Progenitor cell of endocrine pancreas (in vitro differentiated cells): ENCODE data around the gene ALS2CL. TPM values are rescaled to one million over a fixed set of nuclear protein-coding genes. Genes with fewer than 3 reads are reported as not detected.

Experiments used
- DNase-seq: peaks from one replicate; pipeline ENCODE4 v3.0.0; 2021; ENCODE audit warnings: low spot score; ENCODE audit not compliant: unreplicated experiment
- H3K27ac Mint-ChIP-seq: 2 replicates; pipeline ENCODE4 v1.8.0; 2021; ENCODE audit warnings: mild to moderate bottlenecking, moderate library complexity, mixed read lengths
- H3K27me3 Mint-ChIP-seq: 2 replicates; pipeline ENCODE4 v1.8.0; 2021; ENCODE audit warnings: mixed read lengths
- H3K36me3 Mint-ChIP-seq: 2 replicates; pipeline ENCODE4 v1.8.0; 2022; ENCODE audit warnings: mixed read lengths; ENCODE audit not compliant: insufficient read depth
- H3K4me1 Mint-ChIP-seq: 2 replicates; pipeline ENCODE4 v1.8.0; 2021; ENCODE audit warnings: low read depth, mixed read lengths
- H3K4me3 Mint-ChIP-seq: 2 replicates; pipeline ENCODE4 v1.8.0; 2021; ENCODE audit warnings: low read depth, mild to moderate bottlenecking, moderate library complexity, mixed read lengths
- H3K9me3 Mint-ChIP-seq: 2 replicates; pipeline ENCODE4 v1.8.0; 2021; ENCODE audit warnings: low read depth, mixed read lengths
- total RNA-seq: library from RNA; stranded (reverse); gene quantifications from 2 replicates; pipeline ENCODE4 v1.2.1, GENCODE V29; 2021
- TF ChIP-seq, protein P1 (sequence below): fragments of 200-600 bp; sonication (generic); IDR thresholded peaks from one replicate; pipeline ENCODE4 v1.5.0; 2021; ENCODE audit warnings: antibody characterized with exemption, mild to moderate bottlenecking; ENCODE audit not compliant: unreplicated experiment

ALS2CL gene
- total RNA-seq, 1 donor from 2014 or later: 3.5 TPM

DNA sequence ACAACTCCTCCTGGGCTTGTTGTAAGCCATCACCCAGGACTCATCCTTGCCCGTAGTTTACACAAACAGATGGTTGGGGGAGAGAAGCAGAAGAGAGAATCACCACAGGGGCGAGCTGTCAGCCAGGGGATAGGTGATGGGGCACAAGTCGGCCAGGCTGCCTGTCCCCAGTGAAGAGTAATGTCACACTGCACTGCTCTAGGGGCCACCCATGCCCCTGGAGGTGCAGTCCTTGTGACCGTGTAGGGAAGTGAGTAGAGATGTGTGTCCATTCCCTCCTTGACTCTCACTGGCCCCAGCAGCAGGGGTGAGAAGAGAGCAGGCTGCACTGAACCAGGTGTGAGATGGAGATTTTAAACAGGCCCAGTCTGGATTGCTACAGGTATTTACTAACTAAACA is 41.3 kb upstream of the ALS2CL start:
- no peak for DNase-seq
- no peak overlapping the region for H3K27ac Mint-ChIP-seq
- H3K4me1 Mint-ChIP-seq: peaks cover 2% of the 10 kb centered on the region
- TF ChIP-seq, protein P1, sequence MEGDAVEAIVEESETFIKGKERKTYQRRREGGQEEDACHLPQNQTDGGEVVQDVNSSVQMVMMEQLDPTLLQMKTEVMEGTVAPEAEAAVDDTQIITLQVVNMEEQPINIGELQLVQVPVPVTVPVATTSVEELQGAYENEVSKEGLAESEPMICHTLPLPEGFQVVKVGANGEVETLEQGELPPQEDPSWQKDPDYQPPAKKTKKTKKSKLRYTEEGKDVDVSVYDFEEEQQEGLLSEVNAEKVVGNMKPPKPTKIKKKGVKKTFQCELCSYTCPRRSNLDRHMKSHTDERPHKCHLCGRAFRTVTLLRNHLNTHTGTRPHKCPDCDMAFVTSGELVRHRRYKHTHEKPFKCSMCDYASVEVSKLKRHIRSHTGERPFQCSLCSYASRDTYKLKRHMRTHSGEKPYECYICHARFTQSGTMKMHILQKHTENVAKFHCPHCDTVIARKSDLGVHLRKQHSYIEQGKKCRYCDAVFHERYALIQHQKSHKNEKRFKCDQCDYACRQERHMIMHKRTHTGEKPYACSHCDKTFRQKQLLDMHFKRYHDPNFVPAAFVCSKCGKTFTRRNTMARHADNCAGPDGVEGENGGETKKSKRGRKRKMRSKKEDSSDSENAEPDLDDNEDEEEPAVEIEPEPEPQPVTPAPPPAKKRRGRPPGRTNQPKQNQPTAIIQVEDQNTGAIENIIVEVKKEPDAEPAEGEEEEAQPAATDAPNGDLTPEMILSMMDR: no peak
- no peak overlapping the region for H3K4me3 Mint-ChIP-seq
- no peaks in the 10 kb centered on the region for H3K36me3 Mint-ChIP-seq
- no peaks in the 10 kb centered on the region for H3K9me3 Mint-ChIP-seq
- H3K27me3 Mint-ChIP-seq: no peaks in the 10 kb centered on the region

DNA sequence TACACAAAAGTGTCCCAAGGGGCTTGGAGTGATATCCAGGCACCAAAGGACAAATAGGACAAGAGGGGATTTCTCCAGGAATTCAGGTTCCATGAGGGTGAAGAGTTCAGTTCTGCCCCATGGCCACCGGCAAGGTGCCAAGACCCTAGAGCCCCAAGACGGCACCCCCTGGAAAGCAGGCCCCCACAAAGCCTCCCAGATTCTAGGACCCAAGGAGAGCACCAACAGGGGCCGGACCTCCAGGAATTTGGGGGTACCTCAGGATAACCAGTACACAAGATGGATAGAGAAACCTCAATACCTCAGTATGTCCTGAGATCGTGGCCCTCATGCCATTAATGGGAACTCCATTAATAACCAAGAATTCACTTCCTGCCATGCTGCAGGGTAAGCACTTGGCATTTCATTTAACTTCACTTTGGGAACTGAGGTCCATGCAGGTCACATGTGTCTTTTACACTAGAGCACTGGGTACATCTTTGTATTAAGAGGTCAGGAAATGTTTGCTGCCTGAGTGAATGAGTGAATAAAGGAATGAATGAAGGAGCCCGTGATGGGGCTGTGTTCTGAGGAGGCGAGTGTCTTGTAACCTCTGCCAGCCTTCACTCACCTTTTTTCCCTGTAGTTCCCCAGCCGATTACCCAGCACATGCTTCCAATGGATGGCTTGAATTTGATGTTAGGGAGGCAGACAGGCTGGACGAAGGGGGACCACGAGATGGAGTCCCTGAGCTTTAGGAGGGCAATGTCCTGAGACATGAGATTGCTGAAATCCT is 39.7 kb upstream of the ALS2CL start:
- H3K27ac Mint-ChIP-seq: no peak overlapping the region
- DNase-seq: no peak
- H3K4me1 Mint-ChIP-seq: peaks cover 2% of the 10 kb centered on the region
- H3K9me3 Mint-ChIP-seq: no peaks in the 10 kb centered on the region
- TF ChIP-seq, protein P1: no peak
- no peaks in the 10 kb centered on the region for H3K36me3 Mint-ChIP-seq
- no peaks in the 10 kb centered on the region for H3K27me3 Mint-ChIP-seq
- H3K4me3 Mint-ChIP-seq: no peak overlapping the region

DNA sequence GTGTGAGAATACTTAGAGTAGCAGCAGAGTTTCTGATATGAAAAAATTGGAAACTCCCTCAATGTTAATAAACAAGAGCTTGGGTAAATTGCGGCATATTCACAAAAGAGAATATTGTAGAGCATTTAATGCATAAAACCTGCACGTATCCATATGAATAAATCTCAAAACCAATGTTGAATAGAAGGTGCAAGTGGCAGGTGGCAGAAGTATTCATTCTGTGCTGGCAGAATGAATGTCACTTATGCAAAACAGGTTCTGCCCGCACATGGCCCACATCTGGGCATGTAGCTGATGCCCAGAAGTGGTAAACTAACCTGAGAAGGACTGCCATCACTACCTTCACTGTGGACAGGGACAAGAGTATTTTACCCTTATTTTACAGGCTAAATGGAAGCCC is 38.3 kb upstream of the ALS2CL start:
- TF ChIP-seq, protein P1: no peak
- no peak for DNase-seq
- no peak overlapping the region for H3K4me3 Mint-ChIP-seq
- H3K36me3 Mint-ChIP-seq: no peaks in the 10 kb centered on the region
- H3K4me1 Mint-ChIP-seq: peaks cover 2% of the 10 kb centered on the region
- H3K27ac Mint-ChIP-seq: no peak overlapping the region
- H3K9me3 Mint-ChIP-seq: no peaks in the 10 kb centered on the region
- H3K27me3 Mint-ChIP-seq: no peaks in the 10 kb centered on the region

DNA sequence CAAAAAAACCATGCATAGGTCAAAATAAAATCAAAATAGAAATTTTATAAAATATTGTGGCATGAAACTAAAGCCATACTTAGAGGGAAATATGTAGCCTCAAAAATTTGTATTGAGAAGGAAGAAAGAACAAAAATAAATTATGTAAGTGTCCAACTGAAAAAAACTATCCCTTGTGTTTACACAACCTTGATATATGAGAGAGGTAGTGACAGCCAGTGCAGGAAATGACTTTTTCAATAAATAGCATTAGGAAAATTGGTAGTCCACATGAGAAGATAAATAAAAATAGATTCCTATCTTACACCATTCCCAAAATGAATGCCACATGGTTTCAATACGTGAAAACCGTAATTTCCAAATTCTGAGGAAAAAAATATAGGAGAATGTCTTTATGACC is 37.3 kb upstream of the ALS2CL start:
- Mint-ChIP-seq H3K27me3 (peaks cover 3% of the 10 kb centered on the region), H3K4me3 (no peak overlapping the region), H3K27ac (no peak overlapping the region), H3K9me3 (no peaks in the 10 kb centered on the region), H3K36me3 (no peaks in the 10 kb centered on the region), H3K4me1 (peaks cover 2% of the 10 kb centered on the region)
- TF ChIP-seq, protein P1: no peak
- no peak for DNase-seq

DNA sequence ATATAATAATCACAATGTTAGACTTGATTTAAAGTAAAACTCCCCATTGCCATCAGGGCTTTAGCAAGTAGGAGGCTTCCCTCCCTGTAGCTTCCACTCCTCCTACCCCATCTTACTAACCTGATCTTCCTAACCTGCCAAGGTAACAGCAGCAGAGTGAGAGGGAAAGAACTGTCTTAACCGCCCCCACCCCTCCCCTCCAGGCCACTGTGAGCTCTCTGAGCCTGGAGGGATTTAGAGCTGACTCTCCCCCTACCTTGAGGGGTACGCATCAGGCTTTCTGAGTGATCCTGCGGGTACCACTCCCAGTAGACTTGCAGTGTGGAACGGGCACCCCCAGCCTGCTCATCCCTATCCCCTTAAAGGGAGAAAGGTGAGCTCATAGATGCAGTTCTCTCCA is 35.6 kb upstream of the ALS2CL start:
- Mint-ChIP-seq H3K4me3 (no peak overlapping the region), H3K27ac (no peak overlapping the region), H3K27me3 (peaks cover 5% of the 10 kb centered on the region), H3K36me3 (no peaks in the 10 kb centered on the region), H3K4me1 (peaks cover 2% of the 10 kb centered on the region), H3K9me3 (no peaks in the 10 kb centered on the region)
- no peak for DNase-seq
- TF ChIP-seq, protein P1: no peak
